GM15510 (cell line): ENCODE results near the gene BRD3.

Experiments
- POLR2A ChIP-seq: IDR thresholded peaks from 3 replicates; pipeline ENCODE4 v1.6.1; 2011; ENCODE audit warnings: borderline replicate concordance; ENCODE audit not compliant: insufficient read length; ENCODE audit errors: extremely low read depth

Gene BRD3

DNA sequence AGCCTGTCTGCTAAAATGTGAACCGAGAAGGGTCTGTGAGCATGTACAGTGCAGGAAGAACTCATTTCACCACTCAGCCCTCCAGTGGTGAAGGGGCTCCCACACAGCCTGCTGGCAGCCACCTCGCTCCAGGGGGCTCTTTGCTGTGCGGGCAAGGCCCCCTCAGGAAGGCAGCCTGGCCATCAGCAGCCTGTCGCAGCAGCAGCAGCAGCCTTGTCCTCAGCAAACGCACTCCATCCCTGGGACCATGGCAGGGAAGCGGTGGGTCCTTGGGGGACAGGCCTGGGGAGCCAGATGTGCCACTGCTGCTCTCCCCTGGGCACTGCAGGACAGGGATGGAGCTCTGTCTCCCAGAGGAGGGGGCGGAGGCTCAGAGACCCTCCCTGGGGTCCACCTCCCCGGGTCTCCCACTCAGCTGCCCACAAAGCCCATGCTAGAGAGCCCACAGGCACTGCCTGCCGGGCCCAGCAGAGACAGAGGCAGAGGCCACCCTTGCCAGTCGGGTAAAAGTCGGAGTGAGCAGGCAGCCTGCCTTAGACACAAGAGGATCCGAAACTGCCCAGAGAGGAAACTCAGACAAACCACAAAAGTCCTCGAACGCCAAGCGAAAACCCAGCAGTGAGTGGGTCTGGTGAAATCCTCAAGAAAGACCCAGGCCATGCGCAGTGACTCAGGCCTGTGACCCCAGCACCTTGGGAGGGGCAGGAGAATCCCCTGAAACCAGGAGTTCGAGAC, 8.0 kb downstream of the BRD3 start:
- TF ChIP-seq POLR2A, result no peak

DNA sequence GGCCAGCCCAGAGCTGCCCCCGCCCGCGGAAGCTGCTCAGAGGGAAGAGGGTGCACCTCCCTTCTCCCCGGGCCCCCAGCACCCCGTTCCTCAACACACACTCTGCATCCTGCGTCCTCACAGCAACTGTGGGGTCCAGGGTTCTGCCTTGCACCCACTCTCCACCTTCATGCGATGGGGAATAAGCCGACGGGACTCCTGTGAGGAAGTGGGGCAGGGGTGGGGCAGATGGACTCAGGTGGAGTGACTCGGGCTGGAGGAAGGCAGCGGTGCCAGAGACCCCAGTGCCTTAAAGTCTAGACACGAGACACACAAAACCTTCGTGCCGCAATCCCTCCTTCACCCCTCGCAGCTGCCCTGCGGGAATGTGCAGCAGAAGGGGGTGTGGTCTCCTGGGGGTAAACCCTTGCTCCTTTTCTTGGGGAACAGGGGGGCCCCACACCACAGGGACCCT, 8.6 kb downstream of the BRD3 start:
- TF ChIP-seq POLR2A, result no peak

- TF ChIP-seq POLR2A, result no peak
Measured at GRCh38 chr9:134058716-134059115, 9.1 kb downstream of the BRD3 start.

DNA sequence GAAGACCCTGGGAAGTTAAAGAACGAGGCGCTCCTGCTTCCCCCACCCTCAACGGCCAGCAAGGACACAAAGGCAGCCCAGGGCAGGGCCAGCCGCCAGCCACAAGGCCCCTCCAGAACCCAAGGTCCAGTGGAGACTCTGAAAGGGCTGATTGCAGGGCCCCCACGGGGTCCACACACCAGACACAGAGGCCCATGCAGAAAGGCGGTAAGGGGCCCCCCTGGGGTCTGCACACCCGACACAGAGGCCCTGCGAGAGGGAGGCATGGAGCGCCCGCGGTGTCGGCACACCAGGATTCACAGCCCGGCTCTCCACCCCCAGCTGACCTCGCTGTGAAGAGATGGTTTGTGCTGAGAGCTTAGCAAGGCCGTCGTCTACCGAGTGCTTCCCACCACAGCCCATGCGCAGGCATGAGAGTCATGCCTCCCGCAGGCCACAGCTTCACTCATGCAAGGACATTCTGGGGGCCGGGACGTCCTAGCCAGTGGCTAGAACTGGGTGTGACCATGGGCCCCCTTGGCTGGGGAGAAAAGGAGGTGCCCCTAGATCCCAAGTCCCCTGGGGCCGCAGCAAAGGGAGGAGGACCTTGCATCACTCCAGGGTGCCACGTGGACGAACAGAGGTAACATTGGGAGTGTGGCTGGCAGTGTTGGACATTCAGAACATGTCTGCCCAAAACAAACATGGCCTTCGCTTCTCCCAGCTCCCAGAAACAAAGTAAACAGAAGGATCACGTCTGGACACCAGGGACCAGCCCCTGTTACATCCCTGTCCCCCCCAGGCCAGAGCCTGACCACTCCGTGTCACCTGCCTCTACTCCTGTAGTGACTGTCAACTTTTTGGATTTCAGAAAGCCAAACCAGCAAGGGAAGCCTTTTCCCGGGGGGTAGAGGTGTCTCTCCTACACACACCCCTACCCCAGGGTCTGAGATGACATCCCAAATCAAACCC, 9.8 kb downstream of the BRD3 start:
- no peak for TF ChIP-seq POLR2A

GRCh38 chr9:134057307-134057657, 10.5 kb downstream of the BRD3 start:
- TF ChIP-seq POLR2A, result no peak

DNA sequence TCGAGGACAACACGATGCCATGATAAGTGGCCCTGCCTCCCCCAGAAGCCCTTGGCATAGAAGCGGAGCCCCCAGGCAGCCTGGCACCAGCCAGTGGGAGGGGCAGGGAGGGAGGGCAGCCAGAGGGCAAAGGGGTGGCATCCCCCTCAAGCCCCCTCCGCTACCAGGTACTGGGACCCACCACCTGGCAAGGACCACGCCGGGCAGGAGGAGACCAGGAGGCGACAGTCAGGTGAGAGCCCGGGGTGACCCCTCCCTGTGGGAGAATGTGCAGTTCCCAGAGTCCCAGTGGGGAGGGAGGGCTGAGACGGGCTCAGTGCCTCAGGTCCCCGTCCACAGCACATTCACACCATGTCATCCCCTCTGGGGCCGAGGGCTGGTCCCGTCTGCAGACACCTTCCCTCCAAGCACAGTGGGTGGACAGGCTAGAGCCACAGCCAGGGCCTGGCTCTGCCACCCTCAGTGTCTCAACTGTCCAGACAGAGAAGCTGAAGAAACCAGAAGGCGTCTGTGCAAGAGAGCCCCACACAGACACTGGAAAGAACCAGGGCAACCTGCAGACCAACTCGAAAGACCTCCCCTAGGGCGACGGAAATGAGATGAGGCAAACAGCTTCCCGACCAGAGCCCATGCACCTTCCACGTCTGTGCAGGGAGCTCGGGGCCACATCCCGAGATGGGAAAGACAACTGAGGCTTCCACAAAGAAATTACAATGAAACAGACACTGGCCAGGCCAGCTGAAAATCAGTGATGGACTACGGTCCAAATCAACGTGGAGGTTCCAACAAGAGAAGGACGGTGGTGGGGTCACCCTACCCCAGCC, 11.1 kb downstream of the BRD3 start:
- TF ChIP-seq POLR2A, result no peak

DNA sequence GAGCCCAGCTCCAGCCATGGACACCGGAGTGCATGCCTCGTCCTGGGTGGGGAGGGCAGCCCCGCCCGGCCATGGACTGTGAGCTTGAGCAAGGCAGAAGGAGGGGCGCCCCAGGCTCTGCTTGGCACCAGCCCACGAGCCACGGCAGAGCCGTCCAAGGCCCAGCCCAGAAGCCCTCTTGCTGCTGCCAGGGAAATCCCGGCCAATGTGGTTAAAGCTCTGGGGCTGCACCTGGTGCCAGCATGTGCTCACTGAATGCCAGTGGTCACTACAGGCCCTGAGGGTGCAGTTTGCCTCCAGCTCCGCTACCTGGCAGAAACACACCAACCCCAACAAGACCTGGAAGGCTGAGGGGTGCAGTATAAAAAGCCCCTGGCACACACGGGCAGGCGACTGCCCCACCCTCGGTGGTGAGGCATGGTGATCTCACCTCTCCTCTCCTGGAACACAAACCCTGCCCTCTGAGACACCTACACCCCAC, 11.8 kb downstream of the BRD3 start:
- TF ChIP-seq POLR2A, result no peak

DNA sequence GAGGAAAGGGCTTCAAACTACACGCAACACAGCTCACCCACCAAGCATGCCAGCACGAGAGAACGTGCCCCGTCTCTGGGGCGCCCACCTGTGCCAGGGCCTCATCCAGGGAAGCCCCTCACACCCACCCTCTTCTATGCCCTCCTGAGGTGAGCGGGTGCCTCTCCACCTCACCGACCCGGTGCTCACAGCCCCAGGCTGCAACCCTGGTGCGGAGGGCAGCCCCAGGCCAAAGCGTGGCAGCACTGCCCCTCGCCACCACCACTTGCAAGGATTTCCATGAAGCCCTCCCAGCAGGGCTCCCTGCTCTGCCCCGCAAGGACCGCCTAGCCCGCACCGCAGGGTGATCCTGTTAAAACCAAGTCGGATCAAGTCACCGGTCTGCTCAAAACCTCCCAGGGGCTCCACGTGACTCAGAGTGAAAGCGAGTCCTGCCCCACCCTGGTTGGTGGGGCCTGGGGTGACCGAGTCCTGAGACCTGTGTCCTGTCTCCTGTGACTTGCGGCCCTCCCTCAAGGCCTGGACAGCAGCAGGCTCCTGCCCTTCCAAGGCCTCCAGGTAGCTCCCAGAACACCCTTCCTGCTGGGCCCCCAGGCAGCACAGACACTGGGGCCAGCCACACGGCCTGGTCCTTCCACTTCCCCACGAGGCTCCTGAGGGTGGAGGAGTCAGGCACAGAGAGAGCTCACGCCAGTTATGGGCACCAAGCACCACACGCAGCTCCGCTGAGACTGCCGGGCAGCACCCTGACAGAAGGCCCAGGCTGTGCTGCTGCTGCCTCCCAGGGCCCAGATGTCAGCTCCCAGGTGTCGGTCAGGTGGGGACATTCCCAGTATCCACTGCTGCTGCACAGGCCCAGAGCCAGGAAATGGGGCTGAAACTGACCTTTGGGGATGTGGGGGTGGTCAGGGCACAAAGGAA, 12.7 kb downstream of the BRD3 start:
- no peak for TF ChIP-seq POLR2A

GRCh38 chr9:134053941-134054761, 13.7 kb downstream of the BRD3 start:
- TF ChIP-seq POLR2A, result no peak

DNA sequence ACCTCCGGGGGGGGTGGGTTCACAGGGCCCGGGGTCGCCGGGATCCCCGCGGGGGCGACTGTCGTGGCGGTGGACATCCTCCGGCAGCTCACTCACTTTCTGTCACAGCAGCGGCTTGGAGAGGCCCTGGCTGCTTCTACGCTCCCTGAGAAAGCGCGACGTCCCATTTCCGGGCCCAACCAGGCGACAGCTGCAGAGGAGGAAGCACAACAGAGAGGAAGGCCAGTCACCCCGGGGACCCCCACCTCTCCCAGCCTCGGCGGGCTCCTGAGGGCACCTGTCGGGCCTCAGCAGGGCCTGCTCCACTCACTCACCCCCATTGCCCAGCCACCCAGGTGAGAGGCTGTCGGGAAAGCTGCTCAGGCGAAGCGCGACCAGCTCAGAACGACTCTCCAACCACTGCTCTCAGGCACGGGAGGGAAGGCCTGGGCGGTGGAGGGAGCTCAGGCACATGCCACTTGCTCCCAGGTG, 14.4 kb downstream of the BRD3 start:
- no peak for TF ChIP-seq POLR2A

GRCh38 chr9:134052941-134053340, 14.9 kb downstream of the BRD3 start:
- TF ChIP-seq POLR2A, result no peak

- no peak for TF ChIP-seq POLR2A
Measured at GRCh38 chr9:134052491-134052890, 15.3 kb downstream of the BRD3 start.

DNA sequence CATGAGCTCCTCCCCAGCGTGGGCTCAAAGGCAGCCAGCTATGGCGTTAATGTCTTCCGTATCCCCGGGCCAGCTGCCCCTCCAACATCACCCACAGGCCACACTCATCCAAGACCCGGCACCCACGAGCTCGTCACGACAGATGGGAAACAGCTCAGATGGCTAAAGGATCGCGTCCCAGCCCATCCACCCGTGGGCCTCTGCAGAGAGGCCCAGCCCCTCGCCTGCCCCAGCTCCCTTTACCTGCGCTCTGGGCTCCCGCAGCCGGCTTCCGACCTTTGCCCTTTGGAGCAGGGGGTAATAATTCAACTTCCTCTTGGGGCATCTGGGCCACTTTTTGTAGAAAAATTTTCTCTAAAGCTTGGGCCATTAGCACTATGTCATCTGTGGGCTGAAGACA, 16.5 kb downstream of the BRD3 start:
- TF ChIP-seq POLR2A, result no peak
